Panc1 (cell line): ENCODE measurements around the gene ARCN1. TPM values are rescaled to one million over a fixed set of nuclear protein-coding genes. Genes with fewer than 3 reads are reported as not detected.

Source experiments
- ATAC-seq: fragments of 200-7000 bp; cut with Tn5 transposase; 2 replicates; pipeline ENCODE4 v1.9.1; 2020; ENCODE audit warnings: mild to moderate bottlenecking, moderate library complexity
- BruUV-seq: library from RNA; stranded (reverse); fragments of 400-500 nt; replicated peaks from 2 replicates; lab custom pipeline; 2021; lab: Mats Ljungman, UMichigan
- CTCF ChIA-PET: fragments of 300-600 bp; sonication (Branson Sonifier 250); formaldehyde crosslinking; loops from one replicate; lab custom pipeline; 2022; ENCODE audit warnings: antibody characterized with exemption; lab: Charles Lee
- POLR2A ChIA-PET: fragments of 300-600 bp; sonication (Branson Sonifier 250); formaldehyde crosslinking; loops from one replicate; lab custom pipeline; 2022; ENCODE audit warnings: antibody characterized with exemption; lab: Charles Lee
- DNase-seq: peaks from one replicate; pipeline ENCODE4 v3.0.0-alpha.2; 2010; ENCODE audit warnings: low read depth, low spot score
- H3K27ac ChIP-seq: 2 replicates; pipeline ENCODE4 v1.5.1; 2011; ENCODE audit warnings: mild to moderate bottlenecking, low read length, inconsistent platforms
- H3K27me3 ChIP-seq: fragments of 200-500 bp; sonication (Bioruptor generic); 2 replicates; pipeline ENCODE4 v1.6.0; 2014; ENCODE audit warnings: low read length, inconsistent platforms; ENCODE audit not compliant: control insufficient read depth, insufficient read depth
- H3K36me3 ChIP-seq: fragments of 200-500 bp; sonication (Bioruptor generic); 2 replicates; pipeline ENCODE4 v1.5.1; 2014; ENCODE audit warnings: inconsistent platforms, mild to moderate bottlenecking, low read length, moderate library complexity; ENCODE audit not compliant: control insufficient read depth, insufficient read depth
- H3K4me1 ChIP-seq: 2 replicates; pipeline ENCODE4 v1.5.1; 2011; ENCODE audit warnings: inconsistent platforms, mild to moderate bottlenecking, low read length, moderate library complexity; ENCODE audit not compliant: control insufficient read depth, insufficient read depth
- H3K4me3 ChIP-seq, 2 experiments: 2 replicates each; pipeline ENCODE4 v1.5.1; 2011 to 2012; ENCODE audit warnings: low read depth in 2 of 2, low read length in 2 of 2, mild to moderate bottlenecking in 2 of 2, inconsistent platforms in 1 of 2, moderate library complexity in 1 of 2
- H3K9me3 ChIP-seq: fragments of 200-500 bp; sonication (Bioruptor generic); 2 replicates; pipeline ENCODE4 v1.5.1; 2014; ENCODE audit warnings: low read depth, mild to moderate bottlenecking, inconsistent platforms, low read length, moderate library complexity; ENCODE audit not compliant: control insufficient read depth, insufficient read depth
- CTCF ChIP-seq: fragments of 450-650 bp; IDR thresholded peaks from 2 replicates; pipeline ENCODE4 v1.5.1; 2017; ENCODE audit warnings: mild to moderate bottlenecking
- POLR2AphosphoS5 ChIP-seq: IDR thresholded peaks from 2 replicates; pipeline ENCODE4 v1.6.1; 2012; ENCODE audit warnings: mild to moderate bottlenecking, low read depth, low read length, moderate library complexity
- REST ChIP-seq, 2 experiments: IDR thresholded peaks; 2 replicates each; pipeline ENCODE4 v1.6.1; 2011 to 2012; ENCODE audit warnings: low read depth in 2 of 2, control low read depth in 1 of 2, low read length in 1 of 2, mild to moderate bottlenecking in 1 of 2, moderate library complexity in 1 of 2; ENCODE audit not compliant: insufficient read depth in 1 of 2
- SIN3A ChIP-seq: IDR thresholded peaks from 2 replicates; pipeline ENCODE4 v1.6.1; 2012; ENCODE audit warnings: low read depth, mild to moderate bottlenecking, low read length, moderate library complexity, borderline replicate concordance; ENCODE audit not compliant: insufficient read depth
- TCF7L2 ChIP-seq: IDR thresholded peaks from 2 replicates; pipeline ENCODE4 v1.6.1; 2011; ENCODE audit warnings: mild to moderate bottlenecking, low read depth, low read length, inconsistent platforms
- in situ Hi-C: cut with HindIII; loops from 2 replicates; pipeline ENCODE4 v1.10.0; 2016; ENCODE audit warnings: low sequenced_read_pairs, low pct_unique_long_range_greater_than_20kb
- intact Hi-C: fragments of 100-400 bp; cut with micrococcal nuclease; formaldehyde crosslinking; loops from one replicate; pipeline ENCODE4 v1.10.0; 2022; ENCODE audit not compliant: unreplicated experiment
- total RNA-seq: library from RNA; stranded (reverse); gene quantifications from one replicate; pipeline ENCODE4 v1.2.1, GENCODE V29; 2021; ENCODE audit not compliant: unreplicated experiment

The ARCN1 gene
- total RNA-seq, 1 experiment from 2014 or later = 197 TPM

- Histone ChIP-seq H3K4me3 (no peak overlapping the region), H3K36me3 (no peaks in the 10 kb centered on the region), H3K9me3 (no peaks in the 10 kb centered on the region), H3K4me1 (no peaks in the 10 kb centered on the region), H3K27me3 (no peaks in the 10 kb centered on the region), H3K27ac (no peak overlapping the region)
- no TSS peak for BruUV-seq
- intact Hi-C loops (no loop called here), in situ Hi-C loops (no loop called here)
- POLR2A ChIA-PET = no interaction called here
- CTCF ChIA-PET = no interaction called here
- no peak for TF ChIP-seq CTCF
- no peak for TF ChIP-seq TCF7L2
- TF ChIP-seq SIN3A = no peak
- TF ChIP-seq POLR2AphosphoS5 = no peak
- no peak for TF ChIP-seq REST (IDR thresholded peaks at IDR 0.05; ENCODE audit: insufficient read depth in 1 of 2, low read depth in 2 of 2, low read length in 1 of 2)
- ATAC-seq (no peak), DNase-seq (no peak)
Observed at GRCh38 chr11:118537409-118537980, 34.7 kb upstream of the ARCN1 start.

GRCh38 chr11:118544010-118544646 lies 28.1 kb upstream of the ARCN1 start:
- Histone ChIP-seq H3K27me3 (no peaks in the 10 kb centered on the region), H3K36me3 (no peaks in the 10 kb centered on the region), H3K9me3 (no peaks in the 10 kb centered on the region), H3K27ac (no peak overlapping the region), H3K4me3 (no peak overlapping the region), H3K4me1 (no peaks in the 10 kb centered on the region)
- no peak for DNase-seq
- intact Hi-C loops (no loop called here), in situ Hi-C loops (no loop called here)
- POLR2A ChIA-PET = interaction anchor here (0.5 kb wide), 1 partner anchor 194 kb away, joined by 6 read pairs; no protein-coding TSS in a partner anchor
- TF ChIP-seq CTCF (no peak), REST (IDR thresholded peaks at IDR 0.05; ENCODE audit: insufficient read depth in 1 of 2, low read depth in 2 of 2, low read length in 1 of 2) (no peak), TCF7L2 (no peak), SIN3A (no peak), POLR2AphosphoS5 (no peak)
- BruUV-seq = no TSS peak
- no peak for ATAC-seq
- CTCF ChIA-PET = interaction anchor here (0.6 kb wide), 1 partner anchor 117 kb away, joined by 5 read pairs; no protein-coding TSS in a partner anchor
